ENCODE results near the gene SIRT4. TPM values are rescaled to one million over a fixed set of nuclear protein-coding genes. Genes with fewer than 3 reads are reported as not detected.

Gene SIRT4
- polyA plus RNA-seq, 1 of the 3 experiments (the other 2 are of a cell fraction): 1.1 TPM

GRCh38 chr12:120260607-120261006, 41.5 kb upstream of the SIRT4 start:
- Histone ChIP-seq H3K4me3 (ENCODE audit: low read depth in 2 of 2, low read length in 1 of 2) (no peak overlapping the region), H3F3A (replicated peaks; ENCODE audit: insufficient read depth) (peaks cover 40% of the 10 kb centered on the region), H3K27me3 (ENCODE audit: insufficient read depth) (no peaks in the 10 kb centered on the region), H3K9me3 (no peaks in the 10 kb centered on the region), H3K4me1 (ENCODE audit: control insufficient read depth in 1 of 2, insufficient read depth in 2 of 2, low read depth in 1 of 2, low read length in 1 of 2) (peaks cover 28 to 55% of the 10 kb centered on the region in 2 experiments; a peak in 3 of 4 replicates), H2AFZ (ENCODE audit: low read depth) (no peak overlapping the region), H3K9ac (no peak overlapping the region), H3K27ac (ENCODE audit: low read depth in 2 of 2, low read length in 1 of 2) (peak overlapping the region in 1 of 2 experiments; percentile 13; a peak in 1 of 4 replicates), H3K9me2 (no peaks in the 10 kb centered on the region), H3K4me2 (no peak overlapping the region), H3K36me3 (replicated peaks in 1 of 2; ENCODE audit: control insufficient read depth in 1 of 2, insufficient read depth in 2 of 2, low read length in 1 of 2) (peaks cover 2 to 7% of the 10 kb centered on the region in 2 experiments), H3K79me2 (ENCODE audit: insufficient read depth) (peaks cover 96% of the 10 kb centered on the region), H4K20me1 (ENCODE audit: insufficient read depth) (peaks cover 81% of the 10 kb centered on the region)
- DNase-seq: no peak
- CTCF ChIA-PET: interaction anchor here (1.0 to 21.5 kb wide), 3 partner anchors 13 to 36 kb away, joined by 3 to 618 read pairs (median 122); no protein-coding TSS in a partner anchor
- TF ChIP-seq REST (IDR thresholded peaks at IDR 0.05; ENCODE audit: low read depth, low read length) (no peak), RAD21 (IDR thresholded peaks at IDR 0.05; ENCODE audit: low read length) (no peak), EP300 (IDR thresholded peaks at IDR 0.05; ENCODE audit: borderline replicate concordance in 1 of 2, low read depth in 1 of 2, low read length in 1 of 2) (no peak), FOXJ3 (CRISPR knock-in tag; IDR thresholded peaks at IDR 0.05) (no peak), SMC3 (IDR thresholded peaks at IDR 0.05; ENCODE audit: low read depth, low read length) (no peak), RCOR1 (IDR thresholded peaks at IDR 0.05; ENCODE audit: low read length) (no peak), FOSL2 (IDR thresholded peaks at IDR 0.05; ENCODE audit: borderline replicate concordance, low read depth) (no peak), NRF1 (IDR thresholded peaks at IDR 0.05; ENCODE audit: low read depth, low read length) (no peak)
- 97% methylated on average over 5 of the region's 5 CpGs for WGBS (ENCODE audit: low lambda C conversion rate)
- POLR2A ChIA-PET: interaction anchor here (1.7 kb wide), 1 partner anchor 30 kb away, joined by 8 read pairs; no protein-coding TSS in a partner anchor

GRCh38 chr12:120261951-120262851, 39.9 kb upstream of the SIRT4 start:
- Histone ChIP-seq H3K4me1 (ENCODE audit: control insufficient read depth in 1 of 2, insufficient read depth in 2 of 2, low read depth in 1 of 2, low read length in 1 of 2) (peaks cover 27 to 45% of the 10 kb centered on the region in 2 experiments; a peak in 3 of 4 replicates), H3K4me2 (peak overlapping the region; percentile 96), H3K27ac (ENCODE audit: low read depth in 2 of 2, low read length in 1 of 2) (peak overlapping the region in 1 of 2 experiments; percentile 32; a peak in 1 of 4 replicates), H3F3A (replicated peaks; ENCODE audit: insufficient read depth) (peaks cover 34% of the 10 kb centered on the region), H3K27me3 (ENCODE audit: insufficient read depth) (no peaks in the 10 kb centered on the region), H3K36me3 (replicated peaks in 1 of 2; ENCODE audit: control insufficient read depth in 1 of 2, insufficient read depth in 2 of 2, low read length in 1 of 2) (peaks cover 2 to 7% of the 10 kb centered on the region in 2 experiments), H4K20me1 (ENCODE audit: insufficient read depth) (peaks cover 72% of the 10 kb centered on the region), H3K9me2 (no peaks in the 10 kb centered on the region), H3K79me2 (ENCODE audit: insufficient read depth) (peaks cover 82% of the 10 kb centered on the region), H2AFZ (ENCODE audit: low read depth) (no peak overlapping the region), H3K4me3 (ENCODE audit: low read depth in 2 of 2, low read length in 1 of 2) (peak overlapping the region; percentile 73 to 83; a peak in 3 of 4 replicates), H3K9me3 (no peaks in the 10 kb centered on the region), H3K9ac (peak overlapping the region; percentile 92; the same call in 1 of the 2 replicates)
- 92% methylated on average over 7 of the region's 10 CpGs for WGBS (ENCODE audit: low lambda C conversion rate)
- DNase-seq: no peak
- ChIA-PET POLR2A (interaction anchor here (0.7 to 6.9 kb wide), 4 partner anchors 29 to 61 kb away, joined by 3 to 53 read pairs (median 6); partner anchors contain the start of genes RNU4-2 and RPLP0), CTCF (interaction anchor here (2.0 to 21.5 kb wide), 4 partner anchors 18 to 40 kb away, joined by 9 to 618 read pairs (median 66); partner anchors contain the start of gene SIRT4)
- TF ChIP-seq MEF2A (IDR thresholded peaks at IDR 0.05; ENCODE audit: borderline replicate concordance, low read depth) (no peak), RFX5 (IDR thresholded peaks at IDR 0.05; ENCODE audit: low read length) (no peak), TEAD4 (IDR thresholded peaks at IDR 0.05; ENCODE audit: borderline replicate concordance, insufficient read depth) (no peak), GATA2 (CRISPR knock-in tag; IDR thresholded peaks at IDR 0.05) (no peak), YY1 (IDR thresholded peaks at IDR 0.05; ENCODE audit: low read depth) (no peak), SIN3A (IDR thresholded peaks at IDR 0.05; ENCODE audit: borderline replicate concordance, low read depth, low read length) (no peak), CHD2 (IDR thresholded peaks at IDR 0.05; ENCODE audit: low read length, partially characterized antibody) (no peak), CTCF (IDR thresholded peaks at IDR 0.05) (no peak), RXRA (IDR thresholded peaks at IDR 0.05; ENCODE audit: borderline replicate concordance, low read depth) (no peak), FOXM1 (IDR thresholded peaks at IDR 0.05; ENCODE audit: low read depth) (no peak), RAD21 (IDR thresholded peaks at IDR 0.05; ENCODE audit: low read length) (no peak), MAX (IDR thresholded peaks at IDR 0.05; ENCODE audit: low read depth) (no peak), FOSL2 (IDR thresholded peaks at IDR 0.05; ENCODE audit: borderline replicate concordance, low read depth) (no peak; the same call in 1 of the 2 replicates), FOXJ3 (CRISPR knock-in tag; IDR thresholded peaks at IDR 0.05) (no peak), EZH2phosphoT487 (IDR thresholded peaks at IDR 0.05; ENCODE audit: borderline replicate concordance, low read depth) (no peak)

All from SK-N-SH (cell line).